Hepatocyte (in vitro differentiated cells): ENCODE data around the gene FGF19.

ENCODE experiments used
- CTCF ChIP-seq: fragments of 200-600 bp; sonication (generic); IDR thresholded peaks from 2 replicates; pipeline ENCODE4 v1.5.1; 2016; ENCODE audit warnings: antibody characterized with exemption, mild to moderate bottlenecking; ENCODE audit not compliant: poor library complexity
- EZH2 ChIP-seq: fragments of 200-600 bp; sonication (generic); IDR thresholded peaks from 2 replicates; pipeline ENCODE4 v1.6.1; 2016; ENCODE audit warnings: antibody characterized with exemption, mild to moderate bottlenecking, borderline replicate concordance
- EZH2phosphoT487 ChIP-seq: fragments of 200-600 bp; sonication (generic); IDR thresholded peaks from one replicate; pipeline ENCODE4 v1.6.1; 2018; ENCODE audit warnings: antibody characterized with exemption, mild to moderate bottlenecking, low read depth, moderate library complexity; ENCODE audit not compliant: unreplicated experiment, severe bottlenecking

GRCh38 chr11:69726481-69726880, 22.7 kb upstream of the FGF19 start:
- no peak for TF ChIP-seq CTCF
- TF ChIP-seq EZH2phosphoT487 = no peak
- TF ChIP-seq EZH2 = no peak
